ENCODE measurements around the gene KLHL10. TPM values are rescaled to one million over a fixed set of nuclear protein-coding genes. Genes with fewer than 3 reads are reported as not detected.
"Not testable (repeated sequence)": the region's sequence is repeated elsewhere in the genome, so short reads cannot be mapped to it uniquely, and the experiment has no call there.

Gene KLHL10
- total RNA-seq, 4 donors from 2014 or later, result 0.70 to 1.2 TPM; not detected in 2

DNA sequence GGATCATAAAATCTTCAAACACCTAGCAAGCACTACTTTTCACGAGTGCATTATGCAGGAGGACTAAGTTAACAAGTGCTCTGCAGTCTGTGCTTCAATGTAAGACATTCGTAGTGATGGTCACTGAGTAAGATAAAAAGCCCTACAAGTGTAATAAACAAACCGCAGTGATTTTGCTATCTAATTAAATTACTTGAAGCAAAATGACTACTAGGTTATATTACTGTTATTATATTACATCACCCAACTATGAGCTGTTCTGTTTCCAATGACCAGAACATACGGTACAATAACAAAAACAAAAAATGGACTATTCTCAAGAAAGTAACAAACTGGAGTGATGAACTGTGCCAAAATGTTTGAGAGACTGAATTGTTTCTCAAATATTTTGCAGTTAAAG is 11.2 kb downstream of the KLHL10 start:
- TF ChIP-seq, protein P1, sequence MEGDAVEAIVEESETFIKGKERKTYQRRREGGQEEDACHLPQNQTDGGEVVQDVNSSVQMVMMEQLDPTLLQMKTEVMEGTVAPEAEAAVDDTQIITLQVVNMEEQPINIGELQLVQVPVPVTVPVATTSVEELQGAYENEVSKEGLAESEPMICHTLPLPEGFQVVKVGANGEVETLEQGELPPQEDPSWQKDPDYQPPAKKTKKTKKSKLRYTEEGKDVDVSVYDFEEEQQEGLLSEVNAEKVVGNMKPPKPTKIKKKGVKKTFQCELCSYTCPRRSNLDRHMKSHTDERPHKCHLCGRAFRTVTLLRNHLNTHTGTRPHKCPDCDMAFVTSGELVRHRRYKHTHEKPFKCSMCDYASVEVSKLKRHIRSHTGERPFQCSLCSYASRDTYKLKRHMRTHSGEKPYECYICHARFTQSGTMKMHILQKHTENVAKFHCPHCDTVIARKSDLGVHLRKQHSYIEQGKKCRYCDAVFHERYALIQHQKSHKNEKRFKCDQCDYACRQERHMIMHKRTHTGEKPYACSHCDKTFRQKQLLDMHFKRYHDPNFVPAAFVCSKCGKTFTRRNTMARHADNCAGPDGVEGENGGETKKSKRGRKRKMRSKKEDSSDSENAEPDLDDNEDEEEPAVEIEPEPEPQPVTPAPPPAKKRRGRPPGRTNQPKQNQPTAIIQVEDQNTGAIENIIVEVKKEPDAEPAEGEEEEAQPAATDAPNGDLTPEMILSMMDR (IDR thresholded peaks at IDR 0.05), result no peak
- TF ChIP-seq POLR2A (IDR thresholded peaks at IDR 0.05), result no peak
- intact Hi-C loops (cut with DNase I; ENCODE audit: low total_unique reads), result no loop called here

DNA sequence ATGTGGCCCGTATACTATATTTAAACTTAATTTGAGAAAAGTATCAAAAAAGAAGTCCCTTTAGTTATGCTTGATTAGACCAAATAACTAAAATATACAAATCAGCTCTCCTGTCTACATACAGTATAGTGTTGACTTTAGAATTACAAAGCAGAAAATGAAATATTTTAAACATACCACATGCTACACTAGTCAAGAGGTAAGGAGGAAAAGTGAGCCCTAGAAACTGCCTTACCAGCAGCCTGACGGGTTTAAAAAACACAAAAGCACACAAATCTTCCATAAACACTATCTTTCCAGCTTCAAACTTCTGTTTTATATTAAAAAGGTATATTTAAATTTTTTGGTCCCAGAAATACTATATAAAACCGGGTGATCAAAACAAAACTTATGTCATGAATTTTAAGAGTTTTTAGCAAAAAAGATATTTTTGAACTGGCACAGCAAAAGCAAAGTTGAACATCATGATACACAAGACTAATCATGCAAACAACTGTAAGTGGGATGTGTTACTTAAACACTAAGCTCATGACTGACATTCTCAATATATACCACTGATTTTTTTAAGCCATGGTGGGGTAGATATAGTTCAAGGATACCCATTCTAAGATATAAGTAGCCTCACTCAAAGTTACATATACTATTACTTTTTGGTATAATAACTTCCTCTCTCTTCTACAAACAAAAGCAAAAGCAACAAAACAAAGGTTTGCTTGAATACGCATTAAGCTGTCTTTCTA is 11.8 kb downstream of the KLHL10 start:
- no peaks in the 10 kb centered on the region for H3K27me3 ChIP-seq
- no peak overlapping the region for H3K4me3 ChIP-seq
- peaks cover 0 to 4% of the 10 kb centered on the region in 2 donors for H3K4me1 ChIP-seq
- H3K36me3 ChIP-seq, result no peaks in the 10 kb centered on the region
- TF ChIP-seq, protein P1 (IDR thresholded peaks at IDR 0.05), result no peak
- no peak for TF ChIP-seq POLR2A (IDR thresholded peaks at IDR 0.05)
- no peaks in the 10 kb centered on the region for H3K9me3 ChIP-seq
- peak overlapping the region in 1 of 2 donors; percentile 44 for H3K27ac ChIP-seq
- DNase-seq, result no peak
- intact Hi-C loops (cut with DNase I; ENCODE audit: low total_unique reads), result no loop called here

More for the DNA sequence above, 11.2 kb downstream of the KLHL10 start:
- Histone ChIP-seq H3K27ac (no peak overlapping the region), H3K4me1 (peaks cover 0 to 4% of the 10 kb centered on the region in 2 donors), H3K4me3 (no peak overlapping the region), H3K27me3 (no peaks in the 10 kb centered on the region), H3K36me3 (no peaks in the 10 kb centered on the region), H3K9me3 (no peaks in the 10 kb centered on the region)
- DNase-seq, result no peak

DNA sequence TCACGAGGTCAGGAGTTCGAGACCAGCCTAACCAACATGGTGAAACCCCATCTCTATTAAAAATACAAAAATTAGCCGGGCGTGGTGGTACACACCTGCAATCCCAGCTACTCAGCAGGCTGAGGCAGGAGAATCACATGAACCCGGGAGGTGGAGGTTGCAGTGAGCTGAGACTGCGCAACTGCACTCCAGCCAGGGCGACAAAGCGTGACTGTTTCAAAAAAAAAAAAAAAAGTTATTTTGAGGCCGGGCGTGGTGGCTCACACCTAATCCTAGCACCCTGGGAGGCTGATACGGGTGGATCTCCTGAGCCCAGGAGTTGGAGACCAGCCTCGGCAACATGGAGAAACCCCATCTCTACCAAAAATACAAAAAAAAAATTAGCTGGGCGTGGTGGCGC is 13.8 kb downstream of the KLHL10 start:
- H3K4me3 ChIP-seq; intact Hi-C loops (cut with DNase I; ENCODE audit: low total_unique reads); H3K36me3 ChIP-seq; H3K4me1 ChIP-seq; H3K9me3 ChIP-seq; H3K27me3 ChIP-seq; H3K27ac ChIP-seq; DNase-seq: not testable (repeated sequence)

DNA sequence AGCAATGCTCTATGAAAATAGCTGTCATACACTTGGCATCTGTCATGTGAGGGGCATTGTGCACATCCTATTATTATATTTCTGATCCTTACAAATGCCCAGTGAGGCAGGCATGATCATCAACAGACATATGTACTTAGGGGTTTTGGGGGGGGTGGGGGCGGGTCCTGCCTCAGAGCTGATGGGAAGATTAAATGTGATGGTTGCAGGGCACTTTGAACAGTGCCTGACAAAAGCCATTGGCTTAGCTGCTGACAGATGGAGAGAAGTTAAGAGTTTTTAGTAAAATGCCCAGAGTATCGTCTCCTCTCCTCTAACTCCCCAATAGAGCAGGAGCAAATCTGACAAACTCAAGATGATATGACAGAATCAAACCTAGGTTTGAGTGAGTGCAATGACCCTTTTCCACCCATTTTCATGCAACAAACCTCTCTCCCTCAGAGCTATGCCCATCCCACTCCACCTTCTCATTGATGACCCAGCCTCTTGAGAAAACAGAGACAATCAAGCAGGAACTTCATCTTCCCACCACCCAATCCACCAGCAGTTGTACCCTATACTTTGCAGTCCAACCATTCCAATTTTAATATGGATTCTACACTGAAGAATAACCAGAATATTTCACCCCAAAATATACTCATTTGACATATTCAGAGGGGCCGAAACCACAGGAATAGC is 22.8 kb downstream of the KLHL10 start:
- H3K4me3 ChIP-seq, result no peak overlapping the region
- DNase-seq, result no peak
- H3K27me3 ChIP-seq, result no peaks in the 10 kb centered on the region
- no peaks in the 10 kb centered on the region for H3K36me3 ChIP-seq
- H3K4me1 ChIP-seq, result peaks cover 9 to 10% of the 10 kb centered on the region in 2 donors
- TF ChIP-seq, protein P1 (IDR thresholded peaks at IDR 0.05), result no peak
- TF ChIP-seq POLR2A (IDR thresholded peaks at IDR 0.05), result no peak
- no peaks in the 10 kb centered on the region for H3K9me3 ChIP-seq
- intact Hi-C loops (cut with DNase I; ENCODE audit: low total_unique reads), result no loop called here
- H3K27ac ChIP-seq, result no peak overlapping the region

DNA sequence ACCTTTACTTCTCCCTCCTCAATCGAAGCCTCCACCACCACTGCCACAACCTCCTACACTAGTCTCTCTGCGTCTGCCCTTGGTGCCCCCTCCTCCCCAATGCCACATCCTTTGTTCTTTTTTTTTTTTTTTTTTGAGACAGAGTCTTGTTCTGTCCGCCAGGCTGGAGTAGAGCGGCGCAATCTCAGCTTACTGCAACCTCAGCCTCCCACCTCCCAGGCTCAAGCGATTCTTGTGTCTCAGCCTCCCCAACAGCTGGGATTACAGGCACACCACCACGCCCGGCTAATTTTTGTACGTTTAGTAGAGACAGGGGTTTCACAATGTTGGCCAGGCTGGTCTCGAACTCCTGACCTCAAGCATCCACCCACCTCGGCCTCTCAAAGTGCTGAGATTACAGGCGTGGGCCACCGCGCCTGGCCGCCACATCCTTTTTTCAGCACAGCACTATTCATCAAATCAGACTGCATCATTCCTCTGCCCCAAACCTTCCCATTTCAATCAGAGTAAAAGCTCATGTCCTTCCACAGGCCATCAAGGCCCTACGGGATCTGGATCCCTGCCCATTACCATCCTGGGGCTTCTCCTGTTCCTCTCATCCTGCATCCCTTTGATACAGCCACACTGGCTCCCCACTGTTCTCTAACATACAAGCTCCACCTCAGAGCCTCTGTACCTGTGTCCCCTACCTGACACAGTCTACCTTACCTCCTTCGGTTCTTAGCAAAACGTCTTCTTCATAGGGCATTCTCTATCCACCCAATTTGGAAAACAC is 25.6 kb downstream of the KLHL10 start:
- Histone ChIP-seq H3K4me3 (peak overlapping the region; percentile 93 to 100), H3K27me3 (no peaks in the 10 kb centered on the region), H3K27ac (no peak overlapping the region), H3K4me1 (peaks cover 9 to 10% of the 10 kb centered on the region in 2 donors), H3K9me3 (no peaks in the 10 kb centered on the region), H3K36me3 (no peaks in the 10 kb centered on the region)
- intact Hi-C loops (cut with DNase I; ENCODE audit: low total_unique reads), result no loop called here
- DNase-seq, result no peak
- TF ChIP-seq, protein P1 (IDR thresholded peaks at IDR 0.05), result no peak
- no peak for TF ChIP-seq POLR2A (IDR thresholded peaks at IDR 0.05)

Data from uterus (tissue), 4 donors.